Small intestine (tissue), 16 donors: Measurements from ENCODE around the gene PNPLA2. TPM values are rescaled to one million over a fixed set of nuclear protein-coding genes. Genes with fewer than 3 reads are reported as not detected.

Source experiments
- DNase-seq, 2 donors: peaks; one replicate each; pipeline versions ENCODE4 v3.0.0 to v3.0.0-alpha.2; 2013
- FAIRE-seq: peaks from 2 replicates; lab custom pipeline; 2012; peaks lifted over from hg19 to GRCh38; lab: Jason Lieb, UNC
- H3K27ac ChIP-seq, 3 donors: one replicate each; pipeline ENCODE4 v1.5.1; 2013; ENCODE audit warnings: low read length in 2 of 3, mild to moderate bottlenecking in 2 of 3, control low read depth in 1 of 3, inconsistent platforms in 1 of 3, low read depth in 1 of 3, moderate library complexity in 1 of 3
- H3K27me3 ChIP-seq, 3 donors: one replicate each; pipeline ENCODE4 v1.6.1; 2013; ENCODE audit warnings: low read length in 3 of 3, inconsistent platforms in 1 of 3; ENCODE audit not compliant: control insufficient read depth in 3 of 3, insufficient read depth in 3 of 3
- H3K36me3 ChIP-seq, 3 donors: one replicate each; pipeline ENCODE4 v1.6.1; 2013; ENCODE audit warnings: low read length in 3 of 3, inconsistent platforms in 1 of 3, low read depth in 1 of 3, mild to moderate bottlenecking in 1 of 3, moderate library complexity in 1 of 3; ENCODE audit not compliant: control insufficient read depth in 3 of 3, insufficient read depth in 2 of 3
- H3K4me1 ChIP-seq, 3 donors: one replicate each; pipeline ENCODE4 v1.6.1; 2013; ENCODE audit warnings: low read length in 2 of 3, inconsistent platforms in 1 of 3, low read depth in 1 of 3, mild to moderate bottlenecking in 1 of 3, moderate library complexity in 1 of 3; ENCODE audit not compliant: control insufficient read depth in 3 of 3, insufficient read depth in 2 of 3
- H3K4me3 ChIP-seq, 3 donors: one replicate each; pipeline ENCODE4 v1.5.1; 2013; ENCODE audit warnings: low read length in 3 of 3, control low read depth in 1 of 3, inconsistent platforms in 1 of 3, low read depth in 1 of 3, mild to moderate bottlenecking in 1 of 3, moderate library complexity in 1 of 3
- H3K9me3 ChIP-seq, 2 donors: one replicate each; pipeline ENCODE4 v1.6.1; 2013; ENCODE audit warnings: low read depth in 1 of 2, low read length in 1 of 2; ENCODE audit not compliant: control insufficient read depth in 2 of 2, insufficient read depth in 1 of 2
- WGBS, 3 donors: extraction: QIAGEN DNeasy Blood & Tissue Kit; methylation state at CpG; one replicate each; pipeline ENCODE4 v1.1.7; 2013; 5-methylcytosine and 5-hydroxymethylcytosine counted together
- long read RNA-seq, 10 donors: transcript quantifications; one replicate each; lab custom pipeline, GENCODE V29; 2026
- polyA plus RNA-seq, 4 donors: library from polyadenylated mRNA; stranded (reverse) in 3 of 4; unstranded in 1 of 4; fragments of 200-250 nt in 3 of 4; fragments of 120-200 nt in 1 of 4; gene quantifications; one replicate each; pipeline versions ENCODE4 v1.2.1 to v1.2.3, GENCODE V29; 2013
- donor health status: healthy with polysubstance abuse.
- donor health status: control.
- donor health status: control.
- donor health status: Bipolar disorder and iron deficiency.
- donor health status: healthy.

PNPLA2 gene, protein sequence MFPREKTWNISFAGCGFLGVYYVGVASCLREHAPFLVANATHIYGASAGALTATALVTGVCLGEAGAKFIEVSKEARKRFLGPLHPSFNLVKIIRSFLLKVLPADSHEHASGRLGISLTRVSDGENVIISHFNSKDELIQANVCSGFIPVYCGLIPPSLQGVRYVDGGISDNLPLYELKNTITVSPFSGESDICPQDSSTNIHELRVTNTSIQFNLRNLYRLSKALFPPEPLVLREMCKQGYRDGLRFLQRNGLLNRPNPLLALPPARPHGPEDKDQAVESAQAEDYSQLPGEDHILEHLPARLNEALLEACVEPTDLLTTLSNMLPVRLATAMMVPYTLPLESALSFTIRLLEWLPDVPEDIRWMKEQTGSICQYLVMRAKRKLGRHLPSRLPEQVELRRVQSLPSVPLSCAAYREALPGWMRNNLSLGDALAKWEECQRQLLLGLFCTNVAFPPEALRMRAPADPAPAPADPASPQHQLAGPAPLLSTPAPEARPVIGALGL
- 100 to 1,000 TPM in 3 of 4 donors, 10 to 100 TPM in 1; 66.2 to 250 (median 162) TPM for polyA plus RNA-seq
- long read RNA-seq, donor 1, partial matches to known transcripts: 27 of 31 reads
- long read RNA-seq, donor 1, other reads (novel, unspliced or antisense): 0 of 31 reads
- long read RNA-seq, donor 2, partial matches to known transcripts: 7 of 9 reads
- long read RNA-seq, donor 2, other reads (novel, unspliced or antisense): 0 of 9 reads
- long read RNA-seq, donor 3, partial matches to known transcripts: 0 of 1 reads
- long read RNA-seq, donor 3, other reads (novel, unspliced or antisense): 0 of 1 reads
- long read RNA-seq, donor 4: 0 reads
- long read RNA-seq, donor 5, partial matches to known transcripts: 7 of 7 reads
- long read RNA-seq, donor 5, other reads (novel, unspliced or antisense): 0 of 7 reads
- long read RNA-seq, donor 6, partial matches to known transcripts: 14 of 18 reads
- long read RNA-seq, donor 6, other reads (novel, unspliced or antisense): 0 of 18 reads
- long read RNA-seq, donor 7: 0 reads
- long read RNA-seq, donor 8: 0 reads
- long read RNA-seq, donor 9, partial matches to known transcripts: 0 of 2 reads
- long read RNA-seq, donor 9, other reads (novel, unspliced or antisense): 0 of 2 reads
- long read RNA-seq, donor 10, partial matches to known transcripts: 29 of 31 reads
- long read RNA-seq, donor 10, other reads (novel, unspliced or antisense): 0 of 31 reads

- 8 to 20% (median 17%) methylated on average over 20 of the region's 20 CpGs for WGBS, 3 donors
- FAIRE-seq: no peak
These were observed at the start of gene PNPLA2 for GRCh38 chr11:818396-819128. Gene PNPLA2 (plus strand): TSS chr11:818914. CDS start chr11:819719, 805 bp downstream.

DNA sequence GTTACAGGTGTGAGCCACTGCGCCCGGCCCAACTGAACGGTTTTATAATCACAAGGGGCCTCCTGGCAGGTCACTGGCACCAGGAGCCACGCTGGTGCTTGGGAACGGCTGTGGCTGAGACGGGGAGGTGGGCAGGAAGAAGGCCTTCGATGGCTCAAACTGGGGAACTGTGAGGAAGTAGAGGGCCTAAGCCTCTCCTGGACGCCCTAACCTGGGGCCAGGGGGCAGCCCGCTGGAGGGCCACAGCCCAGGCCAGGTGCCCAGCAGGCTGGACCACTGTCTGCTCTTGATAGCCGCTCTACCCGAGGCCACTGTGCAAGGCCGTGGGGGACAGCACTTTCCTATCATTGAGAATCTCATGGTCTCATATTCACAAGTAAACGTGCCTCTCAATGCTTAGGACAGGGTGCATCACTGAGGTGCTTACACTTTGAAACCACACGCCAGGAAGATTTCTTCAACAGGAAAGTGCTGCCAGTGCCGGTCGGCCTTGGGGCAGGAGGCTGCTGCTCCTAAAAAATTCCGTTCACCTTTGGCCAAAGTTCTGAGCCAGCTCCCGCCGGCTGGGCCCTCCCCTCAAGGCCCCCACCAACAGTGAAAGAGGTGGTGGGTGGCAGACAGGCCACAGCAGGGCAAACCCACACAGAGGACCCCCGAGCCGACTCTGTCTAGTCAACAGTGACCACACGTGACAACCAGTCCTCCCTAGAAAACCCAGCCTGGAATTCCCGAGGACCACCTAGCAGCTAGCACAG, 48.6 kb upstream of the PNPLA2 start:
- FAIRE-seq: no peak
- peaks cover 10 to 93% (median 12%) of the 10 kb centered on the region in 3 donors for H3K36me3 ChIP-seq
- WGBS, 3 donors: 84 to 90% (median 86%) methylated on average over 23 of the region's 23 CpGs
- H3K4me3 ChIP-seq: no peak overlapping the region
- H3K27me3 ChIP-seq: no peaks in the 10 kb centered on the region
- H3K27ac ChIP-seq: no peak overlapping the region
- no peak for DNase-seq
- no peaks in the 10 kb centered on the region for H3K4me1 ChIP-seq
- no peaks in the 10 kb centered on the region for H3K9me3 ChIP-seq

More at GRCh38 chr11:818396-819128, at the start of gene PNPLA2:
- H3K4me3 ChIP-seq: peak within 1 kb of the TSS; percentile 77 to 96 (median 83)
- H3K27me3 ChIP-seq: no peaks in the 10 kb centered on the region
- peaks cover 0 to 26% (median 0%) of the 10 kb centered on the region in 3 donors for H3K4me1 ChIP-seq
- DNase-seq: peak; percentile 85 to 93
- peak within 1 kb of the TSS; percentile 98 to 99 (median 98) for H3K27ac ChIP-seq
- H3K9me3 ChIP-seq: no peaks in the 10 kb centered on the region
- H3K36me3 ChIP-seq: peaks cover 5 to 62% (median 9%) of the 10 kb centered on the region in 3 donors

- H3K27ac ChIP-seq: no peak overlapping the region
- DNase-seq: no peak
- H3K4me3 ChIP-seq: no peak overlapping the region
- peaks cover 0 to 5% (median 3%) of the 10 kb centered on the region in 3 donors for H3K4me1 ChIP-seq
- H3K36me3 ChIP-seq: peaks cover 10 to 88% (median 12%) of the 10 kb centered on the region in 3 donors
- 90 to 92% (median 91%) methylated on average over 30 to 32 of the region's 32 CpGs for WGBS, 3 donors
- no peak for FAIRE-seq
- H3K27me3 ChIP-seq: no peaks in the 10 kb centered on the region
- H3K9me3 ChIP-seq: no peaks in the 10 kb centered on the region
These were observed 47.8 kb upstream of the PNPLA2 start for GRCh38 chr11:770642-771616.

DNA sequence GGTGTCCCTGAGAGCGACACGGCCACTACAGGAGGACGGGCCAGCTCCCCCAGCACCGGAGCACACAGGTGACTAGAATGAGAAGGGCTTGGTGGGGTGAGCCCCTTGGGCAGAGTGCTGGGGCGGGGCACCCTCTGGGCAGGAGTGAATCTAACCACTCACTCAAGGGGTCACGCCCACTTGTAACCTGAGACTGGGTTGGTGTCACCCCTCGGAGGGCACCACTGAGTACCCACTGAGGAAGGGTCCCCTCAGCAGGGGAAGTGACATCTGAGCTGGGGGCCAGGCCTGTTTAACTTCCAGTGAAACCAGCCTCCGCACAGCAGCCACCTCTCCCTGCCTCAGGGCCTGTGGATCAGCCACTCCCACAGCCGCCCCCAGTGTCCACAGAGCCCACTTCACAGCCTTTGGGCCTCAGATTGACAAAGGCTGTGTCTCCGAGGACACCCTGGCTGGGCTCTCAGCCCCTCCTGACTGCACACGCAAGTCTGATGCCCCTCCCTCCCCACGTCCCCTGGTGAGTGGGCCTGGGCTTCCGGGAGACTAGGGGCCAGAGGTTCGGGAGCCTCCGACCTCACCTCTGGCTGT, 47.0 kb upstream of the PNPLA2 start:
- WGBS, 3 donors: 87 to 89% (median 89%) methylated on average over 12 to 15 of the region's 15 CpGs
- no peak overlapping the region for H3K27ac ChIP-seq
- no peak for DNase-seq
- no peak overlapping the region for H3K4me3 ChIP-seq
- H3K36me3 ChIP-seq: peaks cover 10 to 81% (median 11%) of the 10 kb centered on the region in 3 donors
- peaks cover 2 to 12% (median 3%) of the 10 kb centered on the region in 3 donors for H3K4me1 ChIP-seq
- H3K9me3 ChIP-seq: no peaks in the 10 kb centered on the region
- no peaks in the 10 kb centered on the region for H3K27me3 ChIP-seq
- FAIRE-seq: no peak

GRCh38 chr11:772429-773390, 46.0 kb upstream of the PNPLA2 start:
- FAIRE-seq (no peak), DNase-seq (no peak)
- Histone ChIP-seq H3K36me3 (peaks cover 9 to 71% (median 10%) of the 10 kb centered on the region in 3 donors), H3K27me3 (no peaks in the 10 kb centered on the region), H3K27ac (no peak overlapping the region), H3K4me1 (peaks cover 2 to 13% (median 3%) of the 10 kb centered on the region in 3 donors), H3K4me3 (no peak overlapping the region), H3K9me3 (no peaks in the 10 kb centered on the region)
- 87% methylated on average over 32 to 34 of the region's 34 CpGs for WGBS, 3 donors

DNA sequence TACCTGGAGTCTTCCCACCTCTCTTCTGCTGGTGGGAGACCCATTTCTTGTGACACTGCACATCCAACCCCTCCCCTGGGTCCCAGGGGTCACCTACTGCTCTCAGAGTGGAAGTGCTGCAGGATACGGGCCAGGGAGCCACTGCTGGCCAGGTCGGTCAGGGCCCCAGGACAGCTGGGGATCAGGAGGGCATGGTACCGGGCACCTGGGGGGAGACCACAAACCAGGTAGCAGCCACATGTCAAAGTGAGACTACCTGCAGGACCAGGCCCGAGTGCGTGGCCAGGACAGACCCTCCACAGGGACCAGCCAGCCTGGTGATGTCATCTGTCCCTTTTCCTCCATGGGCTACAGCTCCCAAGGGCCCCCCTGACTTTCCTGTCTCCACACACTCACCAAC, 45.3 kb upstream of the PNPLA2 start:
- no peaks in the 10 kb centered on the region for H3K9me3 ChIP-seq
- H3K27me3 ChIP-seq: no peaks in the 10 kb centered on the region
- peaks cover 9 to 71% (median 10%) of the 10 kb centered on the region in 3 donors for H3K36me3 ChIP-seq
- no peak overlapping the region for H3K27ac ChIP-seq
- H3K4me3 ChIP-seq: no peak overlapping the region
- H3K4me1 ChIP-seq: peaks cover 2 to 20% (median 5%) of the 10 kb centered on the region in 3 donors
- FAIRE-seq: no peak
- WGBS, 3 donors: 89 to 93% (median 89%) methylated on average over 5 of the region's 5 CpGs
- no peak for DNase-seq
